ENCODE measurements around the gene NKAIN2.
"Not testable (repeated sequence)": the region's sequence is repeated elsewhere in the genome, so short reads cannot be mapped to it uniquely, and the experiment has no call there.

The NKAIN2 gene

GRCh38 chr6:124535299-124535698, 731.6 kb downstream of the NKAIN2 start:
- no peak for DNase-seq

GRCh38 chr6:124535746-124536145, 732.1 kb downstream of the NKAIN2 start:
- no peak for DNase-seq

DNA sequence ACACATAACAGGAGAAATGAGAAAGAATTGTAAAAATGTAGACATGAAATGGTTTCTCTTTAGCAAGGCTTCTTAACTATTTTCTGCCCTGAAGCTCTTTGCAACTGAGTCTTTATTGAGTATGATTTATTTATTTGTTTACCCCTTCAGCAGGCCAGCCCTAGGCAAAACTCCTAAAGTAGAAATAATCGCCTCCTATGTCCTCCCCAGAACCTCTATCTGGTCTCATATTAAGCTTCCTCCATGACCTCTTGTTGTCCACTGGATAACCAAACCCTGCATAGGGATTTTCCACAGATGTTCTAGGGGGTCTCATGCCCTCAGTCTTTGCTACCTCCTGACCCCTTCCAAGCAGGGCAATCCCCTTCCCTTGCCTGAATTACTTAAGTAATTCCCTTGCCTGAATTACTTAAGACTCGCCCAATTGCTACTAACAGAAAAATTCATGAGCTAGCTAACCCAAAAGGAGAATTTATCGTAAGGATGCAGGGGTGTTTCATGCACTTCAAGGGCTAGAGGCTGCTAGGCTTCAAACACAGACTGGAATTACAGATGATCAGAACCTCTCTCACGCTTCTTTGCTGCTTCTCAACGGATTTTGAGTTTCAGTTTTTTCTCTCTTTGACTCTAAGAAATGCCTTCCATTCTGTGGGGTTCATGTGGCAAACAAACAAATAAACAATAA, 732.6 kb downstream of the NKAIN2 start:
- DNase-seq, result no peak

DNA sequence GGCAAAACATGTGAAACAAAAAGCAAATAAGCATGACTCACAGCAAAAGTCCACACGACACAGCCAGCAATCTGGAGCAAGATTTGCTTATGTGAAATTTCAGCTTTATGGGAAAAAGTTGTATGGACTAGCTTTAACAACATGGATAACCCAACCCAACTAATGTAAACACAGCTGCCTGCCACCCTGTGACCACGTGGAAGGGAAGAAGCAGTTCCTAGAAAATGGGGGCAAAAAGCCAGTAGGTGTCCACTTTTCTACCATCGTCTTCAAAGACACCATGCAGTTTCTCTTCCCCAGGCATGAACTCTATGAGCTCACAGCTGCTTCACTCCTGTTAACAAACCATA, 733.2 kb downstream of the NKAIN2 start:
- DNase-seq, result no peak

DNA sequence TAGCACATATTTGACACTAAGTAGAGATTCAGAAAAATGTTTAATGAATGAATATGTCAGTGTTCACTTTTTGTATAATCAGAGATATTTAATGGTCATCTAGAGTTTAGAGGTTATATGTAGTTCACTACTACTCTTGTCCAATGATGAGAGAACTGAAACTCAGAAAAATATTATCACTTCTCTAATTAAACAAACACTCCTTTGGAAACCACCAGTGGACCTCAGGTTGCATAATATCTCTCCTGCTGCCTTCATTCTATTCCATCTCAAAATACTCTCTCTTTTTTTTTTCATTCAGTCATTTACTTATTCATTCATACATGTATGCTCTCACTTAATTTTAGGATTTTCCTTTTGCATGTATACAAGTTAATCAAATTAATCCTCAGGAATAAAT, 735.4 kb downstream of the NKAIN2 start:
- DNase-seq, result no peak

- DNase-seq, result no peak
These were observed 737.9 kb downstream of the NKAIN2 start for GRCh38 chr6:124541573-124541972.

DNA sequence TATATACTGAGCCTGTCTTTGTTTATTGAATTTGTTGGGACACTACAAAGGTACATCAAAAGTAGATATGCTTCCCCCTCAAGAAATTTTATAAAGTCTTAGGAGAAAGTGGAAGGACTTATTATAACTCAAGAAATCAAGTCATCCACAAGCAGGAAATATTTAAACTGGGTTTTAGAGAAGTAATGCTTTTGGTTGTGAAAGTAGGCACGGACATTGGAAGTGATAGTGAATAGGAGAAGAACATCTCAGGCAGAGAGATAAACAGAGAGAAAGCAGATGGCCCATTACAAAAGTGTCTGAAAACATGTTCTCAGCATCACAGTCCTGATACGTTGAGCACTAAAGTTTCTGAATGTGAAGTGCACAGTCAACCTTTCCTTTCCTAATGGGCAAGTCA, 742.9 kb downstream of the NKAIN2 start:
- DNase-seq, result no peak

DNA sequence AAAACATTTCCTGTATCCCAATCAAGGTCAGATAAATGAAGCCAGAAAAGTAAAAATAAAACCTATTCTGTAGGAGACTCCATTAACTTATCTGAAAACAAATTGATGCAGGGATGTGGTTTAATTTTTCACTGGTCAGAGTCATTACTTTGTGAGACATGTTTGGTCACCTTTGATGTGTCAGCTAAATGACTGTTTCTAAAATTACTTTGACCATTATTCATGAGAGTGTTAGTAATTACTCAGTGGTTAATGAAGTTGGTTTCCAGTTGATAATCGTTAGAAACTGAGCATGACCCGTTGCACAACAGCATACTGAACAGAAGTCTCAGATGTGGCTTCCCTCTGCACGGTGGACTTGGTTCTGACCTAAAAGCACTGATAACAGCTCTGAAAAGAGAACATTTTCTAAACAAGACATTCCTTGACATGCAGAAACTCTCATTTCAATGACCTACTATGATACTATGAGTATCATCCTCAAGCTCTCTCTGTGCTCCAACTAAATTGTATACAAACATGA, 748.1 kb downstream of the NKAIN2 start:
- DNase-seq, result no peak

- DNase-seq, result no peak
These were observed 754.2 kb downstream of the NKAIN2 start for GRCh38 chr6:124557873-124558272.

DNA sequence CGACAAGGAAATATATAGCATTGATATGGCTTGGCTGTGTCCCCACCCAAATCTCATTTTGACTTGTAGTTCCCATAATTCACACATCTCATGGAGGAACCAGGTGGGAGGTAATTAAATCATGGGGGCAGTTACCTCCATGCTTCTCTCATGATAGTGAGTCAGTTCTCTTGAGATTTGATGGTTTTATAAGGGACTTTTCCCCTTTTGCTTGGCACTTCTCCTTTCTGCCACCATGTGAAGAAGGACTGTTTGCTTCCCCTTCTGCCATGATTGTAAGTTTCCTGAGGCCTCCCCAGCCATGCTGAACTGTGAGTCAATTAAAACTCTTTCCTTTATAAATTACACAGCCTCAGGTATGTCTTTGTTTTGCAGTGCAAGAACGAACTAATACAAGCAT, 756.4 kb downstream of the NKAIN2 start:
- DNase-seq, result not testable (repeated sequence)

GRCh38 chr6:124560873-124561567, 757.4 kb downstream of the NKAIN2 start:
- no peak for DNase-seq

- no peak for DNase-seq
These were observed 758.0 kb downstream of the NKAIN2 start for GRCh38 chr6:124561635-124562130.

GRCh38 chr6:124564125-124564524, 760.5 kb downstream of the NKAIN2 start:
- not testable (repeated sequence) for DNase-seq

- no peak for DNase-seq
These were observed 763.7 kb downstream of the NKAIN2 start for GRCh38 chr6:124567401-124567800.

DNA sequence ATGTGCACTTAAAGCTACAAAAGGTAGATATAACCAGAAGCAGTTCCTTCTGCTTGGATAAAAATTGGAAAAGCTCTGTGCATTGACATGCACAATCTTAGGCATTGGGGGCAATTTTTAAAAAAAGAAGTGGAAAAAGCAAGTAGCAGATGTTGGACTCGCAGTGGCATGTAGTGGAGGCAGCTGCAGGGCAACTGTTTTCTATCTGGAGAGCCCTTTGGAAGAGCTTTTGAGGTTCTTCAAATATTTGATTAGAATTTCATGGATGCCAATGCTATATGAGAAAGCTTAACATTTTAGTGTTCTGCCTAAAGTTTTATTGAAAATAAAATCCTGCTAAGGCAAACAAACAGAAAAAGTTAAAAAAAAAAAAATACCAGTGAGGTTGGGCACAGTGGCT, 770.3 kb downstream of the NKAIN2 start:
- no peak for DNase-seq

- DNase-seq, result no peak
These were observed 774.1 kb downstream of the NKAIN2 start for GRCh38 chr6:124577734-124578281.

DNA sequence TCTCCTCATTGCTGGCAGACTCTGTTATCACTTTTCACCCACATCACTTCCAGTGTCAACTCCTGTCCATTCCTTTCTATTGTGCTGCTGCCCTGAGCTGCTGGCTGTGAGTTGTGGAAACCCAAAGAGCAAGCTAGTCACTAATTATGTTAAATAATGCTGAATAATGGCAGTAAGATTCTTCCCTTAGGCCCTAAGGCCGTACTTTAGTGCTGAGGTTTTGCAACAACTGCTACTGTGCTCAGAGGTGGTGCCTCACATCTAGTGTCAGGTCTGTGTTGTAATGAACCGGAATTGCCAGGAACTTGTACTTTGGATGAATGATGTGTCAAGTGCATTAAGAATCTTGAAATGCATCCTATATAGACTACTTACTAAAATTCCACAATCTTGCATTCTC, 786.3 kb downstream of the NKAIN2 start:
- no peak for DNase-seq

DNA sequence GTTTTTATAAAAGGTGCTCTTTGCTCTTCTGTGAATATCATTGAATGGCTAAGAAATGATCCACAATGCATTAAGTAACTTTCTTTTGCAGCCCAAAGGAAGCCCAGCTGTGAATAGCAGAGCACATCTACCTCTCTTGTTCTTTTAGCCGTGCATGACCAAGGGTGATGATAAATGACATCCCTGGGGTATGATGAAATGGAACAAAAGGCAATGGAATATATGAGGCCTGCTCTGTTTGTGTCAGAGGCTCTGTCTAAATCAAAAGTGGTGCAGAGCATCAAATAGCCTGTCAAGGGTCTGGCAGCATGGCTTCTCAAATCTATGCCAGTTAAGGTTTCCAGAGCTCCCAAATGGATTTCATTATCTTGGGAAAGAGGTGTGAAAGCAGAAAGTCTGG, 796.0 kb downstream of the NKAIN2 start:
- no peak for DNase-seq

DNA sequence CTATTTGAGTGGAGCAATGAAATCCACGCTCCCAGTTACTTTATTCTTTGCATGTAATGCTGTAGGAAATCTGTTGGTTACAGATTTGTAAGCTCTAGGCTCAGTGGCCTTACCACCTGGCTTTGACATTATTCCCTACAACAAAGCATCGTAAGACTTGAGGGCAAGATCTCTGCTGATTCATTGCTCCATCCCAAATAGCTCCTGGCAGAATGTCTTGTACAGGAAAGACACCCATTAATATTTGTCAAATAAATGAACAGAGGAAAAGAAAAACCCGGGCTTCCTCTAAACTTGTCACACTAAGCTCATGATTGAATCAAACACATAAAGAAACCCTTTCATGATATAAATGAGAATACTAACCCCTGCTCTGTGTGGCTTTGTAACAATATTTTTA, 801.1 kb downstream of the NKAIN2 start:
- DNase-seq, result no peak

- DNase-seq, result no peak
These were observed 803.5 kb downstream of the NKAIN2 start for GRCh38 chr6:124607119-124607627.

GRCh38 chr6:124613031-124613430, 809.4 kb downstream of the NKAIN2 start:
- DNase-seq, result no peak

DNA sequence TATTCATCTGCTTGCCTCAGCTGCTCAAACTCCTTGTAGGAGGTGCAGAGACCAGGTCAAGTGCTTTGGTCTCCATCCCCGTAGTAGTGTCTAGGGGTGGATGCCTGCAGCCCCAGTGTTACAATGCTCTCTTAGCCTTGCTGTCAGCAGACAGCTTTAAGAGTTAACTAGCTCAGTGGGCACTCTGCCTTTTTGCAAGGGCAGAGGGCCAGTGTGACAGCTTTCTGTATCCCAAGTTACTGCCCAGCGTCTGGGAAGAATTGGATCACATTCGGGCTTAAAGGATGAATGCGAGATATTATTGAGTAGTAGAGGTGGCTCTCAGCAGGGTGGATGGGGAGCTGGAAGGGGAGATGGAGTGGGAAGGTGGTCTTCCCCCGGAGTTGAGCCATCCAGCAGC, 818.7 kb downstream of the NKAIN2 start:
- no peak for DNase-seq

GRCh38 chr6:124633655-124634054, 830.0 kb downstream of the NKAIN2 start:
- no peak for DNase-seq

DNA sequence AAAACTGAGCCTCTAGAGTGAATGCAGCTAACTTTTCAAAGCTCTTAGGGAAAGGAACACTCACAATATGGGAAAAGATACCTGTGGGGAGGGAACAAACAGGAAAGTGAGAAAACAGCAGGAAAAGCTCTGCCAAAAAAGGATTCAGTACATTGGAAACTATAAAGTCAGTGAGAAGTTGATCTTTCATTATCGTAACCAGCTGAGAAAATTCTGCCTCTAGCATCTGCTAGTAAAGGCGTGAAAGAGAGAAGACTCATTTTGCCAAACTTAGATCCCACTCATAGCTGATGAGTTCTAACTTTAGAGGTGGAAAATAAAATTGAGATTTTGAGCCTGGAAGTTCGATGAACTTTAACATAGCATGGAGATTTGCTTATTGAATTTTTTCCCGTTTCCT, 836.8 kb downstream of the NKAIN2 start:
- no peak for DNase-seq

Measured in activated CD4-positive, alpha-beta T cell treated with anti-CD3 and anti-CD28 coated beads, Interleukin-2, amount 50 U/mL, for 1 hour (primary cell).